PFSK-1 (cell line): ENCODE measurements around the gene LRTM1.

Source experiments
- FOXP2 ChIP-seq: optimal IDR thresholded peaks from 2 replicates; pipeline ENCODE3; 2011; ENCODE audit warnings: borderline replicate concordance, control low read depth, inconsistent platforms; ENCODE audit not compliant: insufficient read depth; ENCODE audit errors: extremely low read length, extremely low read depth
- POLR2AphosphoS5 ChIP-seq: IDR thresholded peaks from 2 replicates; pipeline ENCODE4 v1.6.1; 2012; ENCODE audit warnings: low read depth, mild to moderate bottlenecking, control low read depth, low read length, moderate library complexity
- SIN3A ChIP-seq: IDR thresholded peaks from 2 replicates; pipeline ENCODE4 v1.6.1; 2012; ENCODE audit warnings: mild to moderate bottlenecking, low read length, moderate library complexity, borderline replicate concordance; ENCODE audit not compliant: insufficient read depth
- TAF1 ChIP-seq: IDR thresholded peaks from 2 replicates; pipeline ENCODE4 v1.6.1; 2012; ENCODE audit warnings: low read length, control low read depth, borderline replicate concordance; ENCODE audit not compliant: insufficient read depth
- TF ChIP-seq, protein P1 (sequence below), 2 experiments: IDR thresholded peaks; 2 replicates each; pipeline versions ENCODE4 v1.6.1 to v1.8.0; 2011 to 2012; ENCODE audit warnings: low read depth in 2 of 2, low read length in 2 of 2, control low read depth in 1 of 2, inconsistent platforms in 1 of 2, mild to moderate bottlenecking in 1 of 2, moderate library complexity in 1 of 2; ENCODE audit not compliant: insufficient read depth in 1 of 2

LRTM1 gene

DNA sequence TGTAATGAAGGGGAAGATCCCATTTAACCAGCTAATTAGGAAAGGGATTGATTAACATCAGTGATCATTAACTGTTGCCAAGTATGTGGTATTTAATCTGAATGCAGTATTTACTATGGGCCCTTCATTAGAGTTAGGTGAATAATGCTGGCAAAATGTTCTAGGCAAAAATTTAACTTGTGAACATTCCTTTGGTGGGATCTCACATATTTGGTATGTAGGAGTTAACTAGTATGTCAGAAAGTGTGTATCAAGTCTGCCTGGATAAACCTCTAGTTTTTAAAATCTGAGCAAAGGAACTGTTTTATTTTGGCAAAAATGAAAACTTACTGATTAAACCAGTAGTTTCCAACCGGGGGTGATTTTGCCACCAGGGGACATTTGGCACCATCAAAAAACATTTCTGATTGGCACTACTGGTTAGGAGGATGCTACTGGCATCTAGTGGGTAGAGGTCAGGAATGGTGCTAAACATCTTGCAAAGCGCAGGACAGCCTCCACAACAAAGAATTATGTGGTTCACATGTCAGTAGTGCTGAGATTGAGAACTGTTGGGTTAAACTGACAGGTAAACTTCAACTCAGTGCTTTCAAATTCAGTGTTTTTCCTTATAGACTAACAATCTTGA lies 22.5 kb downstream of the LRTM1 start:
- TF ChIP-seq POLR2AphosphoS5: no peak
- TF ChIP-seq TAF1: no peak
- TF ChIP-seq SIN3A: no peak
- TF ChIP-seq FOXP2: no peak
- TF ChIP-seq, protein P1, sequence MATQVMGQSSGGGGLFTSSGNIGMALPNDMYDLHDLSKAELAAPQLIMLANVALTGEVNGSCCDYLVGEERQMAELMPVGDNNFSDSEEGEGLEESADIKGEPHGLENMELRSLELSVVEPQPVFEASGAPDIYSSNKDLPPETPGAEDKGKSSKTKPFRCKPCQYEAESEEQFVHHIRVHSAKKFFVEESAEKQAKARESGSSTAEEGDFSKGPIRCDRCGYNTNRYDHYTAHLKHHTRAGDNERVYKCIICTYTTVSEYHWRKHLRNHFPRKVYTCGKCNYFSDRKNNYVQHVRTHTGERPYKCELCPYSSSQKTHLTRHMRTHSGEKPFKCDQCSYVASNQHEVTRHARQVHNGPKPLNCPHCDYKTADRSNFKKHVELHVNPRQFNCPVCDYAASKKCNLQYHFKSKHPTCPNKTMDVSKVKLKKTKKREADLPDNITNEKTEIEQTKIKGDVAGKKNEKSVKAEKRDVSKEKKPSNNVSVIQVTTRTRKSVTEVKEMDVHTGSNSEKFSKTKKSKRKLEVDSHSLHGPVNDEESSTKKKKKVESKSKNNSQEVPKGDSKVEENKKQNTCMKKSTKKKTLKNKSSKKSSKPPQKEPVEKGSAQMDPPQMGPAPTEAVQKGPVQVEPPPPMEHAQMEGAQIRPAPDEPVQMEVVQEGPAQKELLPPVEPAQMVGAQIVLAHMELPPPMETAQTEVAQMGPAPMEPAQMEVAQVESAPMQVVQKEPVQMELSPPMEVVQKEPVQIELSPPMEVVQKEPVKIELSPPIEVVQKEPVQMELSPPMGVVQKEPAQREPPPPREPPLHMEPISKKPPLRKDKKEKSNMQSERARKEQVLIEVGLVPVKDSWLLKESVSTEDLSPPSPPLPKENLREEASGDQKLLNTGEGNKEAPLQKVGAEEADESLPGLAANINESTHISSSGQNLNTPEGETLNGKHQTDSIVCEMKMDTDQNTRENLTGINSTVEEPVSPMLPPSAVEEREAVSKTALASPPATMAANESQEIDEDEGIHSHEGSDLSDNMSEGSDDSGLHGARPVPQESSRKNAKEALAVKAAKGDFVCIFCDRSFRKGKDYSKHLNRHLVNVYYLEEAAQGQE (IDR thresholded peaks at IDR 0.05; ENCODE audit: insufficient read depth in 1 of 2, low read depth in 2 of 2, low read length in 2 of 2): no peak

DNA sequence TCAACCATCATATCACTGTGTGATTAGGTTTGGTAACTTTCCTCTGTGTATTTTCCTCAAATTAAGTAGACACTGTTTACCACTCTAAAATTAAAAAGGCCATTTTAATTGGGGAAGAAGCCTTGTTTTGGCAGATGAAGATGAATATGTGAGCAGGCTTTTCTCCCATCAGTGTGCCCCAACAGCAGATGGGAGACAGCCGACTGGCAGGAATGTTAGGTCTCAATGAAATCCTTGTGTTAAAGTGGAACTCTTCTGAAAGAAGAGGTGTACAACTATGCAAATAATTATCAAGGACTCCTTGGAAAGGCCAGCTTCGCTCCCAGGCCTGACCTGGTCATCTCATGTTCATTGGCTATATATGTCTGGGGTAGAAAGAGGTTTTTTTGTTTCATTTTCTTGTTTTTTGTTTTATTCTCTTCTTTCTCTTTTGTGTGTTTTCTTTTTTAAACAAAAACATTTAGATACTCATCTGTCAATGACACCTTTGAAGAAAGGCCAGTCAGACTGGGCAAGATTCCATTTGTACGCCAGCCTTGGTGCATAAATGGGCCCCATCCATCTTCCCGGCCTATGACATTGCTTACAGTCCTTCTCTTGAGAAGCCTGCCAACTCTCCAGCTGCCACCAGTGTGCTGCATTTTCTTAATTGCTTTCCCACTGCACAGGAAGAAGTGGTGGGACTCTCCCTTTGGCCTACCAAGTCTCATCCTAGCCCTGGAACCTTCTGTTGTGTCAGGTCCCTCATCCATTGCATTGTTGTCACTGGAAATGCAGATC lies 25.8 kb downstream of the LRTM1 start:
- no peak for TF ChIP-seq FOXP2

DNA sequence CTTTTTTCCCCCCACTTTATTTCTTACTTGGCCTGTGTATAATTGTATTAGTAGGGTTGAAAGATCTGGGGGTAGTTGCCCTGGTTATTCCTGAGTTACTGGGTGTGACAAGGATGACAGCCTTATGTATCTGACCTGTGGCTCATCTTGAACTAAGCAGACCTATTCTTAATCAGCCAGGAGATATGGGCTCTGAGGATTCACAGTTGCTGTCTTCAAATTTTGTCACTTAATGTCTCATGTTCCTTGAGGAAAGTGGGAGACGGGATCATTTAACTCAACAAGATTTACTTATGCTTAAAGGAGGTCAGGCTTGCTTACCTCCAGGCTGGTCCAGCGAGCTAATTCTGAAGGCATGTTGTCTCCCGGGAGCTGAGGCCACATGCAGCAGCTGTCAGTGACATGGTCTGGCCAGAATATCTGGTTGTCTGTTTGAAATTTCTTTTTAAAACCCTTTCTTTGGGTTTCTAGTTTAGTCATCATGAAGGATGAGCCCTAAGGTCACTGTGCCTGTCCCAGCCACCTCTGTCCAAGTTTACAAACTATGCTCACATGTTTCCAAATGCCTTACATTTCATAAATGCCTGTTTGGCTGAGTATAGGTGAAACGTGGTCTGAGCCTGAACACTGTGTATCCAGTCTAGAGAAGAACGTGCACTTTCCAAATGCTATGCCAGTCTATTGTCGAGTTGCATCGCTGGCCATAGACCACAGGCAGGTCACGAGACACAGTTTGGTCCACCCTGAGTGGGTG lies 26.8 kb downstream of the LRTM1 start:
- TF ChIP-seq FOXP2: no peak
- no peak for TF ChIP-seq TAF1
- no peak for TF ChIP-seq SIN3A
- TF ChIP-seq, protein P1 (IDR thresholded peaks at IDR 0.05; ENCODE audit: insufficient read depth in 1 of 2, low read depth in 2 of 2, low read length in 2 of 2): no peak
- no peak for TF ChIP-seq POLR2AphosphoS5

DNA sequence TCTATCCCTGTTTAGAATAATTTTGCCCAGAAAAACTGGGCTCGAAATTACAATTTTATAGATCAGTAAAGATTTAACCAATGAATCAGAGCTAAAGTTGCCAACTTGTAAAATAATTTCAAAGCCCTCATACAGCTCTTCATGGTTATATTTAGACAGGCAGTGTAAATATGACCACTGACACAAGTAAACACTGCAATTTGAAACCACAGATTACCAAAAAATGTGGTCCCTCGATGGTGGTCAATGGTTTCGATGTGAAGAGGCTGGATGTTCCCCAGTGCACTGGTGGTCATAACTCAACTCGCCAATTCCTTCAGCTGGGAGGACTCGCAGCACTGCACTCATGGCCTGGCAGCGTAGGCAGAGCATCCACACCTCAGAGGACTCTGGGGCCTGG lies 28.6 kb downstream of the LRTM1 start:
- TF ChIP-seq FOXP2 (no peak), SIN3A (no peak), POLR2AphosphoS5 (no peak), TAF1 (no peak)
- TF ChIP-seq, protein P1 (IDR thresholded peaks at IDR 0.05; ENCODE audit: insufficient read depth in 1 of 2, low read depth in 2 of 2, low read length in 2 of 2): no peak

DNA sequence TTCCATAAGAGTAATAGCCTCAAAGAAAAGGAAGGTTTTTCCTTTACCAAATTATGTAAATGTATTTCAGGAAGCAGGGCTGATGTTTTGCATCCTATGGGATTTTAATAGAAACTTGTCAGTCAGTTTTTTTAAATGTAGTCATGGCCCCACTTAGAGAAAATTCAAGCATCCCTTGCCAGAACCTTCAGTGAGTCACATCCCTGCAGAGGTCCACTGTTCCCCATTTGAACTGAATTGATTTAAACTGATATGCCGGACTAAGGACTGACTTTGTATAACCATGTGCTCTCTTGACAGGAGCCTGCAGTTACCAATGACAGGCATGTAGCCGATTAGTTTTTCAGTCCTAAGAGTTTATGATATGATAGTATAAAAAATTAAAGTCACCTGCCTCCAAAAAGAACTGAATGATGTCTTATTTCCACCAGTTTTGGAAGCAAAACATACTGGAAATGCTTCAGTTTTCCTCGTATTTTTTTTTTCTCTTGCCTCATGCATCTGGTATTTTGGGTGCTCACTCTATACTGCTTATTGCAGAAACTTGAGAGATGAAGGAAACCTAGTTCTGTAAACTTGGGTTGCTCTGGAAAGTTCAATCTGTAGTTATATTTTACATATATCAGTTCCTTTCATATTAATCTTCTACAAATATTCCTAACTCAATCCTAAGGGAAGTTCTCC lies 30.7 kb downstream of the LRTM1 start:
- TF ChIP-seq SIN3A: no peak
- TF ChIP-seq TAF1: no peak
- TF ChIP-seq, protein P1 (IDR thresholded peaks at IDR 0.05; ENCODE audit: insufficient read depth in 1 of 2, low read depth in 2 of 2, low read length in 2 of 2): no peak
- TF ChIP-seq FOXP2: no peak
- no peak for TF ChIP-seq POLR2AphosphoS5
